Measurements from ENCODE around the gene SLC2A1. TPM values are rescaled to one million over a fixed set of nuclear protein-coding genes. Genes with fewer than 3 reads are reported as not detected.

SLC2A1 gene
- total RNA-seq, 1 experiment from 2014 or later: 245 TPM

DNA sequence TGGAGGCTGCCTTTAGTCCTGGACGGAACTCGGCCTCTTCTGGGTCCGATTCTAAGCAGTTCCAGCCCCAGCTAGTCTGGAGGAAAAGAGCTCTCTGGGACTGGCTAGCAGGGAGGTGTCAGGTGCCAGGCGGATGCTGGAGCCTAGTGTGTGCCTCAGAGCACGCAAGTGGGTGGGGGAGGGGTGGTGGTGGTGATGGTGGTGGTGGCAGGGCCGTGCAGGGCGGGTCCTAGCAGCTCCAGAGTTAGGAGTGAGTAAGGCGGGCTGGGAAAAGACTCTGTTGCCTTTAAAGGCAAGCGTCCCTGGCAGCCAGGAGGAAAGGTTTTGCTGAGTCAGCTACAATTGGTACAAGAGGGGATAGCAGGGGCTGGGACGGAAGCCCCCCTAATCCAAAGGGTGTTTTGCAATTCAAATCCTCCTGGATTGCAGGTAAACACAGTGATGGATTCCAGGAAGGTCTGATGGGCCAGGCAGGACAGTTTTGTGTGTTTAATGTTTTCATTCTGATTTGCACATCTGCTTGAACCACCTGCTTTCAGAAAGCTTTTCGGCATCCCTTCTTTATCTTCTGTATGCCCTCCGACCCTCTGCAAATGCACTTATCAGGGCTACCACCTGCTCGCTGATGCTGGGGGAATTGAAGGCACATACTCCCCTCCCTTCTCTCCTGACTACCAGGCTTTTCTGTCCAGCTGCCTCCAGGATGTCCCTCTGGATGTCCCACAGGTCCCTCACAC is 4.1 kb upstream of the SLC2A1 start:
- peaks cover 44% of the 10 kb centered on the region for H3K79me2 ChIP-seq (ENCODE audit: low read length)
- ChIA-PET POLR2A (ENCODE audit: unreplicated experiment) (interaction anchor here (0.5 kb wide), 1 partner anchor 15 kb away, joined by 10 read pairs; no protein-coding TSS in a partner anchor), CTCF (interaction anchor here (0.8 kb wide), 1 partner anchor 111 kb away, joined by 3 read pairs; no protein-coding TSS in a partner anchor)
- peaks cover 73% of the 10 kb centered on the region for H3K4me1 ChIP-seq (ENCODE audit: insufficient read depth, low read length)
- peaks cover 6% of the 10 kb centered on the region for H3F3A ChIP-seq (ENCODE audit: low read length, unreplicated experiment)
- H3K27me3 ChIP-seq (ENCODE audit: low read length): no peaks in the 10 kb centered on the region
- no peaks in the 10 kb centered on the region for H3K9me2 ChIP-seq (replicated peaks; ENCODE audit: low read length)
- peak overlapping the region; percentile 65 for H3K4me2 ChIP-seq (ENCODE audit: low read length)
- H3K27ac ChIP-seq (ENCODE audit: low read length): peak overlapping the region; percentile 94
- no peak for TF ChIP-seq EZH2phosphoT487 (IDR thresholded peaks at IDR 0.05; ENCODE audit: borderline replicate concordance, low read length)
- TF ChIP-seq EZH2 (IDR thresholded peaks at IDR 0.05; ENCODE audit: low read length, unreplicated experiment): no peak
- no peak for TF ChIP-seq CTCF (conservative IDR thresholded peaks at IDR 0.05; ENCODE audit: low read depth, low read length)
- H3K36me3 ChIP-seq (ENCODE audit: low read depth, low read length): no peaks in the 10 kb centered on the region
- no peaks in the 10 kb centered on the region for H3K9me3 ChIP-seq (ENCODE audit: low read length)
- H3K9ac ChIP-seq (ENCODE audit: low read length): peak overlapping the region; percentile 69
- H2AFZ ChIP-seq (ENCODE audit: low read length): no peak overlapping the region
- no peak overlapping the region; the same call in 1 of the 2 replicates for H3K4me3 ChIP-seq (ENCODE audit: low read length)
- ATAC-seq (no peak), DNase-seq (peak; percentile 69)
- BruUV-seq (replicated peaks): no TSS peak
- peaks cover 1% of the 10 kb centered on the region for H4K20me1 ChIP-seq (ENCODE audit: low read length)
- intact Hi-C loops (cut with micrococcal nuclease): no loop called here

- Histone ChIP-seq H4K20me1 (ENCODE audit: low read length) (peaks cover 14% of the 10 kb centered on the region), H3F3A (ENCODE audit: low read length, unreplicated experiment) (peaks cover 2% of the 10 kb centered on the region), H3K4me1 (ENCODE audit: insufficient read depth, low read length) (peaks cover 67% of the 10 kb centered on the region), H3K4me2 (ENCODE audit: low read length) (peak overlapping the region; percentile 46), H3K4me3 (ENCODE audit: low read length) (no peak overlapping the region), H3K36me3 (ENCODE audit: low read depth, low read length) (peaks cover 10% of the 10 kb centered on the region), H3K27ac (ENCODE audit: low read length) (peak overlapping the region; percentile 94), H2AFZ (ENCODE audit: low read length) (no peak overlapping the region), H3K9ac (ENCODE audit: low read length) (peak overlapping the region; percentile 69), H3K9me2 (replicated peaks; ENCODE audit: low read length) (no peaks in the 10 kb centered on the region), H3K27me3 (ENCODE audit: low read length) (no peaks in the 10 kb centered on the region), H3K9me3 (ENCODE audit: low read length) (no peaks in the 10 kb centered on the region), H3K79me2 (ENCODE audit: low read length) (peaks cover 57% of the 10 kb centered on the region)
- ATAC-seq (no peak), DNase-seq (peak; percentile 53)
- intact Hi-C loops (cut with micrococcal nuclease): no loop called here
- POLR2A ChIA-PET (ENCODE audit: unreplicated experiment): interaction anchor here (0.6 kb wide), 2 partner anchors 88 to 448 kb away, joined by 4 read pairs; no protein-coding TSS in a partner anchor
- CTCF ChIA-PET: interaction anchor here (0.8 kb wide), 1 partner anchor 112 kb away, joined by 3 read pairs; no protein-coding TSS in a partner anchor
- BruUV-seq (replicated peaks): no TSS peak
- TF ChIP-seq EZH2 (IDR thresholded peaks at IDR 0.05; ENCODE audit: low read length, unreplicated experiment) (no peak), CTCF (conservative IDR thresholded peaks at IDR 0.05; ENCODE audit: low read depth, low read length) (no peak), EZH2phosphoT487 (IDR thresholded peaks at IDR 0.05; ENCODE audit: borderline replicate concordance, low read length) (no peak)
Observed at GRCh38 chr1:42961312-42962091, 2.8 kb upstream of the SLC2A1 start.
